GM21360 (cell line): ENCODE measurements around the gene GNAT2.

ENCODE experiments used
- ATAC-seq: cut with Tn5 transposase; IDR thresholded peaks from one replicate; pipeline ENCODE4 v1.9.1; 2021; ENCODE audit warnings: mild to moderate bottlenecking, moderate library complexity; ENCODE audit not compliant: unreplicated experiment

The GNAT2 gene

GRCh38 chr1:109566982-109567381 lies 52.4 kb downstream of the GNAT2 start:
- ATAC-seq = no peak

- no peak for ATAC-seq
Observed at GRCh38 chr1:109565241-109565640, 54.2 kb downstream of the GNAT2 start.

GRCh38 chr1:109564194-109564878 lies 55.1 kb downstream of the GNAT2 start:
- no peak for ATAC-seq

- ATAC-seq = no peak
Observed at GRCh38 chr1:109559995-109560394, 59.4 kb downstream of the GNAT2 start.

GRCh38 chr1:109557520-109557919 lies 61.9 kb downstream of the GNAT2 start:
- ATAC-seq = no peak

GRCh38 chr1:109556563-109556962 lies 62.9 kb downstream of the GNAT2 start:
- no peak for ATAC-seq
